GM18867 (cell line): ENCODE results near the gene ZNF585A.

ENCODE experiments used
- ATAC-seq: cut with Tn5 transposase; IDR thresholded peaks from one replicate; pipeline ENCODE4 v1.9.1; 2021; ENCODE audit warnings: mild to moderate bottlenecking, moderate library complexity; ENCODE audit not compliant: unreplicated experiment

The ZNF585A gene

DNA sequence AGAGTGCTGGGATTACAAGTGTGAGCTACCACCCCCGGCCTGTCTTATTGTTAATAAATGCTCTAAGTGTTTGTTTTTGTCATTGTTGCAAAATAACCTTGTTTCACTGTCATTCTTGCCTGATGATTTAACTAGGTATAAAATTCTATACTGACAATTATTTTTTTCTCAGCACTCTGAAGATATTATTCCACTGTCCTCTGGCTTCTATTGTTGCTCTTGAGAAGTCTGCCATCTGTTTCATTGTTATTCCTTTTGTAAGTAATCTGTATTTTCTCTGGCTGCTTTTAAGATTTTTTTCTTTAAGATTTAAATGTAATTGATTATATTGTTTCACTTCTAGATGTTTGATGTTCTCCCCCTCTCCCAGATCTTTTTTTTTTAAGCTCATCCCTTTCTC lies 76.6 kb downstream of the ZNF585A start:
- ATAC-seq: no peak
